ENCODE measurements around the gene MINDY2. TPM values are rescaled to one million over a fixed set of nuclear protein-coding genes. Genes with fewer than 3 reads are reported as not detected.

The MINDY2 gene
- total and polyA plus RNA-seq, 10 donors, result 2.3 to 24.0 (median 17.7) TPM

DNA sequence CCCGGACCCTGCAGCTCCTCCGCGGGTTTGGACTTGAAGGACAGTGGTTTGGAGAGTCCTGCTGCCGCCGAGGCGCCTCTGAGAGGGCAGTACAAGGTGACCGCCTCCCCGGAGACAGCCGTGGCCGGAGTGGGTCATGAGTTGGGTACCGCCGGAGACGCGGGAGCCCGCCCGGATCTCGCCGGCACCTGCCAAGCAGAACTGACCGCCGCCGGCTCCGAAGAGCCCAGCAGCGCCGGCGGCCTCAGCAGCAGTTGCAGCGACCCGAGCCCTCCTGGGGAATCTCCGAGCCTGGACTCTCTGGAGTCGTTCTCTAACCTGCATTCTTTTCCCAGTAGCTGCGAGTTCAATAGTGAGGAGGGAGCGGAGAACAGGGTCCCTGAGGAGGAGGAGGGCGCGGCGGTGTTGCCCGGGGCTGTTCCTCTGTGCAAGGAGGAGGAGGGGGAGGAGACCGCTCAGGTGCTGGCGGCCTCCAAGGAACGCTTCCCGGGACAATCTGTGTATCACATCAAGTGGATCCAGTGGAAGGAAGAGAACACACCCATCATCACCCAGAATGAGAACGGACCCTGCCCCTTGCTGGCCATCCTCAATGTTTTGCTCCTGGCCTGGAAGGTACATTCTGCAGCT, 634 bp downstream of the MINDY2 start:
- no peak for TF ChIP-seq POLR2A (IDR thresholded peaks at IDR 0.05)
- TF ChIP-seq, protein P1, sequence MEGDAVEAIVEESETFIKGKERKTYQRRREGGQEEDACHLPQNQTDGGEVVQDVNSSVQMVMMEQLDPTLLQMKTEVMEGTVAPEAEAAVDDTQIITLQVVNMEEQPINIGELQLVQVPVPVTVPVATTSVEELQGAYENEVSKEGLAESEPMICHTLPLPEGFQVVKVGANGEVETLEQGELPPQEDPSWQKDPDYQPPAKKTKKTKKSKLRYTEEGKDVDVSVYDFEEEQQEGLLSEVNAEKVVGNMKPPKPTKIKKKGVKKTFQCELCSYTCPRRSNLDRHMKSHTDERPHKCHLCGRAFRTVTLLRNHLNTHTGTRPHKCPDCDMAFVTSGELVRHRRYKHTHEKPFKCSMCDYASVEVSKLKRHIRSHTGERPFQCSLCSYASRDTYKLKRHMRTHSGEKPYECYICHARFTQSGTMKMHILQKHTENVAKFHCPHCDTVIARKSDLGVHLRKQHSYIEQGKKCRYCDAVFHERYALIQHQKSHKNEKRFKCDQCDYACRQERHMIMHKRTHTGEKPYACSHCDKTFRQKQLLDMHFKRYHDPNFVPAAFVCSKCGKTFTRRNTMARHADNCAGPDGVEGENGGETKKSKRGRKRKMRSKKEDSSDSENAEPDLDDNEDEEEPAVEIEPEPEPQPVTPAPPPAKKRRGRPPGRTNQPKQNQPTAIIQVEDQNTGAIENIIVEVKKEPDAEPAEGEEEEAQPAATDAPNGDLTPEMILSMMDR (IDR thresholded peaks at IDR 0.05 in 8 of 11, conservative IDR thresholded peaks at IDR 0.05 in 3 of 11), result no peak
- no peak for TF ChIP-seq POLR2AphosphoS5 (IDR thresholded peaks at IDR 0.05)
- Histone ChIP-seq H3K27me3 (replicated peaks in 1 of 7) (no peaks in the 10 kb centered on the region), H3K9me3 (no peaks in the 10 kb centered on the region), H3K4me1 (peaks cover 33 to 63% (median 52%) of the 10 kb centered on the region in 6 donors), H3K4me3 (peak overlapping the region; percentile 75 to 99 (median 86)), H3K36me3 (no peaks in the 10 kb centered on the region), H3K27ac (peak overlapping the region; percentile 92 to 99 (median 98))
- 0% methylated on average over 13 to 40 of the region's 40 CpGs for whole genome bisulfite sequencing, 5 donors
- peak; percentile 92 for DNase-seq
- intact Hi-C loops (cut with DNase I; ENCODE audit: low total_unique reads), result loop anchor here (10.0 kb wide), 1 partner anchor 163 kb away; the partner anchor contains the start of gene SLTM

DNA sequence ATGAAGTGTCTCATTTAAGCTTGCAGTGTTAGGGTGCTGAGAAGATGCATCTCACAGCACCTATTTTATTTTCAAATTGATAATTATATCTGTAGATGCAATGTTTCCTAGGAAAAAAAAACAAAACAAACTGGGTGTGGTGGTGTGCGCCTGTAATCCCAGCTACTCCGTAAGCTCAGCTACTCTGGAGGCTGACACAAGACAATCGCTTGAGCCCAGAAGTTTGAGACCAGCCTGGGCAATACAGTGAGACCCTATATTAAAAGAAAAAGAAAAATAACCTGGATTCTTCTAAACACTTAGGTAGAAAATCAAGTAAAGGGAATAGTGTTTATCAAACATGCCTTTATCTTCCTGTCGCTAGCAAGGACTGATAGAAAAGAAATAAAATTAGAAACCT, 1.9 kb downstream of the MINDY2 start:
- peaks cover 40 to 74% (median 60%) of the 10 kb centered on the region in 6 donors for H3K4me1 ChIP-seq
- no peak for DNase-seq
- peak overlapping the region in 7 of 8 donors; percentile 24 to 99 (median 77) for H3K4me3 ChIP-seq
- no peaks in the 10 kb centered on the region for H3K36me3 ChIP-seq
- no peak for TF ChIP-seq POLR2AphosphoS5 (IDR thresholded peaks at IDR 0.05)
- TF ChIP-seq POLR2A (IDR thresholded peaks at IDR 0.05), result no peak
- TF ChIP-seq, protein P1 (IDR thresholded peaks at IDR 0.05 in 8 of 11, conservative IDR thresholded peaks at IDR 0.05 in 3 of 11), result no peak
- no peaks in the 10 kb centered on the region for H3K27me3 ChIP-seq (replicated peaks in 1 of 7)
- H3K27ac ChIP-seq, result no peak overlapping the region
- 82 to 91% (median 86%) methylated on average over 4 of the region's 4 CpGs for WGBS, 5 donors
- no peaks in the 10 kb centered on the region for H3K9me3 ChIP-seq
- intact Hi-C loops (cut with DNase I; ENCODE audit: low total_unique reads), result loop anchor here (10.0 kb wide), 1 partner anchor 162 kb away; the partner anchor contains the start of gene SLTM

DNA sequence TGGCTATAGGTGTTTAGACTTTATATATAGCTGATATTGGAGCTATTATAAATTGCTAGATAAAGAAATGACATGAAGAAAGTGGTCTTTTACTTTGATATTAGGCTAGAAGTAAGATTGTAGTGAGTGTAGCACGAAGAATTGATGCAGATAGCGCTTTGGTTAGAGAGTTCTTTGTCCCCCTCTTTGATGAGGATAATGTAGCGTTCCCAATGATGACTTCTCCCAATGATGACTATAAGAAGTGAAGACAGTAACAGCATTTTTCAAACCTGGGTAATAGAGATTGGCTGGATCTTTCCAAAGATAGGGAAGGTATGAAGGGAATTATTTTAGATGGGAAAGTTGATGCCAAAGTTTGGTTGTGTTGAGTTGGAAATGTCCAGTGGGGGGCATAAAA, 4.3 kb downstream of the MINDY2 start:
- H3K36me3 ChIP-seq, result peaks cover 0 to 19% (median 0%) of the 10 kb centered on the region in 6 donors
- intact Hi-C loops (cut with DNase I; ENCODE audit: low total_unique reads), result loop anchor here (10.0 kb wide), 1 partner anchor 159 kb away; the partner anchor contains the start of gene SLTM

DNA sequence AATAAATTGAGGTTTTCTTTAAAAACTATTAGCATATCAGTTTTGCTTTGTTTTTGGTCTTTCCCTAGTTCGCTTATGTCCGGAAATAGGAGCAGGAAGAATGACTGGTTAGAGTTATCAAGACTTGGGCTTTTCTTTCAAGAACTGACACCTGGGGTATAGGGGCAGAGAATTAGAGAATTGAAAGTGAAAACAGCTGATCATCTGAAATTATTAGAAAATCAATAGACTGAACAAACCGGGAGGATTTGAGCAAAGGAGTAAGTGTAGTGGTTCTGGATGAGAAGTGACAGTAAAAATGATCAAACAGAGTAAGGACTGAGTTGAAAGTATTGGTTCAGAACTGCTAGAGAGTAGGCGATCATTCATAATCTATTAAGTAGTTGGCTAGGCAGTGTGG, 6.0 kb downstream of the MINDY2 start:
- DNase-seq, result no peak
- no peak overlapping the region for H3K4me3 ChIP-seq
- WGBS, 5 donors, result 65 to 75% (median 70%) methylated on average over 4 of the region's 4 CpGs
- H3K9me3 ChIP-seq, result no peaks in the 10 kb centered on the region
- peaks cover 0 to 25% (median 0%) of the 10 kb centered on the region in 6 donors for H3K36me3 ChIP-seq
- TF ChIP-seq POLR2A (IDR thresholded peaks at IDR 0.05) (no peak), POLR2AphosphoS5 (IDR thresholded peaks at IDR 0.05) (no peak)
- TF ChIP-seq, protein P1 (IDR thresholded peaks at IDR 0.05 in 8 of 11, conservative IDR thresholded peaks at IDR 0.05 in 3 of 11), result no peak
- H3K27me3 ChIP-seq (replicated peaks in 1 of 7), result no peaks in the 10 kb centered on the region
- H3K4me1 ChIP-seq, result peaks cover 33 to 66% (median 47%) of the 10 kb centered on the region in 6 donors
- no peak overlapping the region for H3K27ac ChIP-seq
- intact Hi-C loops (cut with DNase I; ENCODE audit: low total_unique reads), result loop anchor here (10.0 kb wide), 1 partner anchor 158 kb away; the partner anchor contains the start of gene SLTM

More for the DNA sequence above, 4.3 kb downstream of the MINDY2 start:
- Histone ChIP-seq H3K27ac (no peak overlapping the region), H3K27me3 (replicated peaks in 1 of 7) (no peaks in the 10 kb centered on the region), H3K4me3 (no peak overlapping the region), H3K4me1 (peaks cover 36 to 74% (median 52%) of the 10 kb centered on the region in 6 donors), H3K9me3 (no peaks in the 10 kb centered on the region)
- 95 to 99% (median 96%) methylated on average over 3 of the region's 3 CpGs for WGBS, 5 donors
- TF ChIP-seq POLR2A (IDR thresholded peaks at IDR 0.05) (no peak), POLR2AphosphoS5 (IDR thresholded peaks at IDR 0.05) (no peak)
- TF ChIP-seq, protein P1 (IDR thresholded peaks at IDR 0.05 in 8 of 11, conservative IDR thresholded peaks at IDR 0.05 in 3 of 11), result no peak
- no peak for DNase-seq
